GM19240 (cell line): Measurements from ENCODE around the gene GNG7.

Source experiments
- DNase-seq: peaks from one replicate; pipeline ENCODE4 v3.0.0; 2011; ENCODE audit warnings: low spot score; ENCODE audit not compliant: insufficient read length

Gene GNG7

DNA sequence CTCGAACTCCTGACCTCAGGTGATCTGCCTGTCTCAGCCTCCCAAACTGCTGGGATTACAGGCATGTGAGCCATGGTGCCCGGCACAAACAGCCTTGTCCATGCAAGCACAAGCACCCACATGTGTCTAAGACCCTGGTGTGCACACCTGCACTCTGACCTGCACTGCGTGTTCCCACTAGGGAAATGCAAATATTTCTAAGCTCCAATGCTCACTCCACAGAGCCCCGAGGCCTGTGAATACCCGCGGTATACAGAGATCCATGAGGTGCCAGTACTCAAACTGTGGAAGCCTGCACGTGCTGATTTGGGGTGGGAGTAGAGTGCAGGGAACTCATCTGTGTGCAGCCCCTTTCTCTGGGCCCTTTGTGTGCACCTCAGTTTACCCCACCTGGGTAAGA, 211.8 kb downstream of the GNG7 start:
- no peak for DNase-seq

DNA sequence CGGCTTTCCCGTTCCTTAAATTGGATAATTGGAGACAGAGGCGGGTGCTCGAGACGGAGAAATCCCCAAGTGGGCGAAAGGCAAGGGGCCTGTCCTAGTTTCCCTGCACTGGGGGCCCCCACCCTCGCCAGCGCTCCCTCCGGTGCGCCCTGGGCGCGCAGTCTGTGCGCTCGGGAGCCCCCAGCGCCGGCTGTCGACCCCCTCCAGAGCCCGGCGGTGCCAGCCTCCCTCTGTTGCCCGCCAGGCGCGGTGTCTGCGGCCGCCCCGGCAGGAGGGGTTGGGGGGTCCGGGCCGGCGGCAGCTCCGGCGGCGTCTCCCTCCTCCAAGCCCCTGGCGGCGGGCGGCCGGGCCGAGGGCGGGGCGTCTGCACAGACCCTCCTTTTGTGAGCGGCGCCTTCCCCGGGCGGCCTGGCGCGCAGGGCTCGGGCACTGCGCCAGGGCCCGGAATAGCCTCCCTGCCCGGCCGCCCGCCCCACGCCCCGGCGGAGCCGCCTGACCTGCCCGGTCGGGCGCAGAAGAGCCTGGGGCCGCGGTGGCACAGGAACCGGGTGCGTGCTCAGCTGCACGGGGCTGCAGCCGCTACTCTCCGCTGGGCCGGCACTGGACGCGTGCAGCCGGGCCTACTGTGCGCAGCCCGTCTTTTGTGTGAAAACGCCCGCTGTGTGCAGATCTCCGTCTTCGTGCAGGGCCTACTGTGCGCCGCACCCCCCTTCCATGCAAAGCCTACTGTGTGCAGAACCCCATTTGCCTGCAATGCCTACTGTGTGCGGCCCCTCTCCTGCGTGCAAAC, 213.4 kb downstream of the GNG7 start:
- no peak for DNase-seq

DNA sequence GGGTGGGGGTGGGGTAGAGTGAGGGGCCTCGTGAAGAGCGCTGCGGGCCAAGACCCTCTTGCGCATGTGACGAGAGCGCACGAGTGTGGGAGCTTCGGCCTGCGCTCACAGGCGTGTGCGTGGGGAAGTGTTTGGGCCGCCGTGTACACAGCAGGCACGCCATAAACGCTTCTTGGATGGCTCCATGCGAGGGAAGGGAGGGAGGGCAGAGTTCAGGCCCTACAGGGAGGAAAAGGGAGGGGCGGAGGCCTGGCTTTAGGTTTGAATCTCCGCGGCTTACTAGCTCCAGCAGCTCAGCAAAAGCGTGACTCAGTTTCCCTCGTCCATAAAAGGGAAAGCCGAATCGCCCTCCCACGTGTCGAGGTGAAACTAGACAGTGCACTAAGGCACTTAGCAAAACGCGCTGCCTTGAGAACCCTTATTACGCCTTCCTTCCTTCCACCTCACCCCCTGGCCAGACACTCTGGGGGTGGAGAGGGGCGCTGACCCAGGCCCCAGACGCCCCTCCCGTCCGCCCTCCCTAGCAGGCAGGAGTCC, 214.0 kb downstream of the GNG7 start:
- DNase-seq: no peak

DNA sequence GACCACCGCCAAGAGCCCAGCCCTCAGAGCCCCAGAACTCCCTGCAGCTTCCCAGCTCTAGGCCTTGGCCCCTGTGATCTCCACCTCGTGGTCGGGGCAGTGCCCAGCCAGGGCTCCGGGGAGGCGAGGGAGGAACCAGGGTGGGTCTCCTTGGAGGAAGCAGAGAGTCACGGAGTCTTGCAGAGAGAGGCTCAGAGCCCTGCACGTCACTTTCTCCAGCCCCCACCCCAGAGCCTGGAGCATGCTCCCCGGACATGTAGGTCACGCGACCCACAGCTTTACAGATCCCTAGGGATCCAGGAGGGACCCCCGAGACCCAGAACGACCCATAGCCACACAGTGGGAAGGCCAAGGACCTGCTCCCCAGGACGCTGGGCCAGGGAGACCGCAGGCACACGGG, 214.7 kb downstream of the GNG7 start:
- no peak for DNase-seq

DNA sequence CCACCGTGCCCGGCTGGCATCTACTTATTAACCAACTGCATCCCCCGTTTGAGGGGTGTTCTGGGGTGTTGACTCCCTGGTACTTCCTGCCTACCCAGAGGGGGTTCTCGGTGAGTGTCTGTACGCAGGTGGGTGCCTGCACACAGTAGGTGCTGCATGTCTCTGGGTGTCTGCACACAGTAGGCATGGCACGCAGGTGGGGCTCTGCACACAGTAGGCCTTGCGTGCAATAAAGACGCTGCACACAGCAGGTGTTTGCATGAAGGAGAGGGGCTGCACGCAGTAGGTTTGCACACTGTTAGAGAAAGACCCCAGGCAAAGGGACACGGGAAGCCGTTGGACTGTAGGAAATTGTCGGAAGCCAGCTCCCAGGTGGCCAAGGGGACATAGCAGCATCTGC, 215.4 kb downstream of the GNG7 start:
- no peak for DNase-seq

DNA sequence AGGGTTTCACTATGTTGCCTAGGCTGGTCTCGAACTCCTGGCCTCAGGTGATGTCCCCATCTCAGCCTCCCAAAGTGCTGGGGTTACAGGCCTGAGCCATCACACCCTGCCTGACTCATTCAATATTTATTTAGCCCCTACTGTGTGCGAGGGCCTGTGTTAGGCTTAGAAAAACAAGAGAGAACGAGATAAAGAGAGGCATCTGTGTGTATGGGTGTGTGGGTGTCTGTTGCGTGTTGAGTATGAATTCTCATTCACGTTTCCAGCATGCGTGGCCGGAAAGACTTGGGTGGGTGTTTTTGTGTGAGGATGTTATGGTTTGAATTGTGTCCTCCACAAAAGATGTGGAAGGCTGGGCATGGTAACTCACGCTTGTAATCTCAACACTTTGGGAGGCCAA, 217.1 kb downstream of the GNG7 start:
- DNase-seq: no peak

DNA sequence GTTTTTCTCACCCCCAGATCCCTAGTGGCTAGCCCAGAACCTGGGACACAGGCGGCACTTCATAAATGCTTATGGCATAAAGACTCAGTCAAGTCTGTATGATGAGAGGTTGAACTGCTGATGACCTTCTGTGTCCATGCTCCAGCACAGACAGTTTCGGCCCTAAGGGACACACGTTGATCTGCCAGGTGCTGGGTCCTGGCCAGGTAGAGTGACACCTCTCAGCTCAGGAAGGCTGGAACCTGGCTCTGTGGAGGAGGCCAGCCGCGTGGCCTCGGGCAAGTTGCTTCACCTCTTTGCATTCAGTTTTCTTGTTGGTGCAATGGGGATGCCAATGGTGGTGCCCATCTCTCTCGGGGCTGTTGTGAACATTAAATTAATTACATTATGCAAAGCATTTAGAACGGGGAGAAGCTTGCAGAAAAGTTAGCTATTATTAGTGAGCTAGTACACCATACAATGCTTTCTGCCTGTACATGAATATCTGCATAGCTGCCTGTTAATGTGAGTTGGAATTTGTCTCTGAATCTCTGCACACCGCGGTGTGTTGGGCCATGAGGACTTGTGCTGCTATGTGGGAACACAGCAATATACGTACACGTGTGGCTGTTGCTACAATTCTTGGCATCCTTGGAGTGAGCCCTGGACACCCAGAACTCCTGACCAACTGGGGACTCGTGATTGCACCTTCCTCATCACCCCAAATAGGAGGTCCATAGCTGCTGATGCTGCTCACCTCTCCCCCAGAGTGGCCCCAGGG, 218.1 kb downstream of the GNG7 start:
- no peak for DNase-seq

DNA sequence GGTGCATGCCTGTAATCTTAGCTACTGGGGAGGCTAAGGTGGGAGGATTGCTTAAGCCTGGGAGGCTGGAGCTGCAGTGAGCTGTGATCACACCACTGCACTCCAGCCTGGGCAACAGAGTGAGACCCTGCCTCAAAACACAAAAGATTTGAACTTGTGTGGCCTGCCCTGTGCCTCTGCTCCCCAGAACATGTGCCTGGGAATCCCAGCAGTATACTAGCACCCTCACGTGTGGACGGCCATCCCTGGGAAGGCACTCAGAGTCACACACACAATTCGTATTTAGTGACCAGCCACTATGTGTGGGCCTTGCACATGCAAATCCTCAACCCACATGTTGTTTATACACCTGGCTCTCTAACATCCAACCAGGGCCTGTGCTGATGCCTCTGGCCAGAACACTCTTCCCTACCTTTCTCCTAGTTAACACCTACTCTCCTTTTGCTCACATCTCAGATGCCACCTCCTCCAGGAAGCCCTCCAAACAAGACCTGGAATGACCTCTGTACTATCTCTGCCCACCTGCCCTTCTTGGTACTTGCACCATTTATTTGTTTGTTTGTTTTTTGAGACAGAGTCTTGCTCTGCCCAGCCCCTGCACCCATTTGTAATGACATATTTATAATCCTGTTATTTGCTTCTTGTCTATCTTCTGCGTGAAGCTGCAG, 218.9 kb downstream of the GNG7 start:
- no peak for DNase-seq

DNA sequence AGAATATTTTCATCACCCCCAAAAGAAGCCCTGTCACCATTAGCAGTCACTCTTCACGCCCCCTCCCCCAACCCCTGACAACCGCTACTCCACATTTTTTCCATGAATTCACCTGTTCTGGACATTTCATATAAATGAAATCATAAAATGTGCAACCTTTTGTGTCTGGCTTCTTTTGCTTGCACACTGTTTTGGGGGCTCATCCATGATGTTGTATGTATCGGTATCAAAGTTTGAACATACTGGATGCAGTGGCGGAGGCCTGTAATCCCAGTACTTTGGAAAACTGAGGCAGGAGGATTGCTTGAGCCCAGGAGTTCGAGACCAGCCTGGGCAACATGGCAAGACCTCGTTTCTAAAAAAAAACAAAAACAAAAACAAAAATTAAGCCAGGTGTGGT, 219.4 kb downstream of the GNG7 start:
- DNase-seq: no peak

DNA sequence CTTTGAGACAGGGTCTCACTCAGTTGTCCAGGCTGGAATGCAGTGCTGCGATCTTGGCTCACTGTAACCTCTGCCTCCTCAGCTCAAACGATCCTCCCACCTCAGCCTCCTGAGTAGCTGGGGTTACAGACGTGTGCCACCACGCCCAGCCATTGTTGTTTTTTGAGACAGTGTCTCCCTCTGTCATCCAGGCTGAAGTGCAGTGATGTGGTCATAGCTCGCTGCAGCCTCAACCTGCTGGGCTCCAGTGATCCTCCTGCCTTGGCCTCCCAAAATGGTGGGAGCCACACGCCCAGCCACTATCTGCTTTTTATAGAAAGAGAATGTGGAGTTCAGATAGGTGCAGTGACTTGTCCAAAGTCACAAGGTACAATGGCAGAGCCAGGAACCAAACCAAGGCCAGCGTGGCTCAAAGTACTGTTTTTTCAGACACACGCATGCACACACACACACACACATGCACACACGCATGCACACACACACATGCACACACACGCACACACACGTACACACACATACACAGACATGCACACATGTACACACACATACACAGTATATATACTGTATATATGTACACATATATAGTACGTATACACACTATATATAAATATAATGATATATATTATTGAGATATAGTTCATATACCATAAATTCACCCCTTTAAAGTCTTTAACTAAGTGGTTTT, 220.0 kb downstream of the GNG7 start:
- DNase-seq: no peak

DNA sequence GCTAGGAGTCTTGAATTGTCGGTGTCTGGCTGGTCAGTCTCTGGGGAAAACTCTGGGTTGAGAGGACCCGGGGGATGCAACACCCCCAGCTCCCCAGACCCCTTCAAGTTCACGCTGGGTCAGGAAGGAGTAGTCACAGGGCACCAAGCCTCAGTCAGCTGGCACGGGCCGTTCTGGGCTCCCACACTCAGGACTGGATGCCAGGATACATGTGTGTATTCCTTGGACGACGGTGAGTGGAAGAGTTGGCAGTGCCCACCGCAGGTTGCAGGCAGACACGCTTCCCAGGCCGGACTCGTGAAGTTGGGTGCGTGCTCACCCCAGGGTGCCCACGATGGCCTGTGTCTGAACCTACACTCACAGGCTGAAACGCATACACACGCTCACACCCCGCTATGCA, 221.0 kb downstream of the GNG7 start:
- no peak for DNase-seq

DNA sequence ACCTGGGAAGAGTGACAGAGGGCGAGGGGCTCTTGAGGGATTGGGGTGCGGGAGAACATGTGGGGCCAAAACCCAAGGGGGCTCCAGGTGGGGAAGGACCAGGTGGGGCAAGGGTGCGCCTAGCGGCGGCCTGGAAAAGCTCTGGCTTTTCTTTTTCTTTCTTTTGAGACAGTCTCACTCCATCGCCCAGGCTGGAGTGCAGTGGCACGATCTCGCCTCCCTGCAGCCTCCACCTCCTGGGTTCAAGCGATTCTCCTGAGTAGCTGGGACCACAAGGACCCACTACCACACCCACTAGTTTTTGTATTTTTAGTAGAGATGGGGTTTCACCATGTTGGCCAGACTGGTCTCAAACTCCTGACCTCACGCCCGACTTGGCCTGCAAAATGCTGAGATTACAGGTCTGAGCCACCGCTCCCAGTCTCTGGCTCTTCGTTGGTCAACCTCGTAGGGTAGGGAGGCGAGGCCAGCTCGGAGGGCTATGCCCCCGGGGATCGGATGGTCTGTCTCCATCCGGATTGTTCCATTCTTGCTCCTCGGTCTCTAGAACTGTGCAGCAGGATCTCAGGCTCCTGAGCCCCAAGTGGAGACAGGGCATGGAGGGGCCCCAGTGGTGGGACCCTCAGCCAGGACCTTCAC, 222.8 kb downstream of the GNG7 start:
- no peak for DNase-seq

DNA sequence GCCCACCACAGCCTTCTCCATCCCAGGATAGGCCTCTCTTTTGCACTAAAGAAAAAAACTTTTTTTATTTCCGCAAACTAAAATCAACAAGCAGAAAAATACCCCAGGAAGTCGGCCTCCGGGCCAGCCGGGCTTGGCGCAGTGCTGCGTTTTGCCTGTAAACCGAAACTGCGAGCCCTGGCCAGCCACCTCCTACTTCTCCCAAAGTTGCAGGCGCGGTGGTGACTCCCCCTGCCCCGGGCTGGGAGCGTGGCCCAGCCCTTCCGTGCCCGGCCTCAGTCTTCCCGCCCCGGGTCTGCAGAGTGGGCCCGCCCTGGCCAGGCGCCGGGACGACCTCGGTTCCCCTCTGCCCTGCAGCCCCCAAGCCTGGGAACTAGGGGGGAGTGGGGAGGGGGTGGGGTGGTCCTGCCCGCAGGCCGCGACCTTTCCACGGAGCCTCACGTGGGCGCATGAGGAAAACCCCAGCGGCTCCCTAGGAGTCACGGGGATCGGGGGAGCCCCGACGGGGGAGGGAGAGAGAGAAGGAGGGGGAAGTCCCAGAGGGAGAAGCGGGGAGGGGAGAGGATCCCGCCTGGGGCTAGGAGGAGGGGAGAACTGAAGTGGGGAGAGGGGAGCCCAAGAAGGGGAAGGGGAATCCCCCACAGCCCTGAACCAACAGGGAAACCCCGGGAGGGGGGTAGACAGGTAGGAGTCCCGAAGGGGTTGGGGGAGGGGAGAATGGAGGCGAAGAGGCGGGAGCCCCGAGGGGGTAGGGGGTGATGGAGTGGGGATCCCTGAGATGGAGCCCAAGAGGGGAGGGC, 223.5 kb downstream of the GNG7 start:
- DNase-seq: no peak

DNA sequence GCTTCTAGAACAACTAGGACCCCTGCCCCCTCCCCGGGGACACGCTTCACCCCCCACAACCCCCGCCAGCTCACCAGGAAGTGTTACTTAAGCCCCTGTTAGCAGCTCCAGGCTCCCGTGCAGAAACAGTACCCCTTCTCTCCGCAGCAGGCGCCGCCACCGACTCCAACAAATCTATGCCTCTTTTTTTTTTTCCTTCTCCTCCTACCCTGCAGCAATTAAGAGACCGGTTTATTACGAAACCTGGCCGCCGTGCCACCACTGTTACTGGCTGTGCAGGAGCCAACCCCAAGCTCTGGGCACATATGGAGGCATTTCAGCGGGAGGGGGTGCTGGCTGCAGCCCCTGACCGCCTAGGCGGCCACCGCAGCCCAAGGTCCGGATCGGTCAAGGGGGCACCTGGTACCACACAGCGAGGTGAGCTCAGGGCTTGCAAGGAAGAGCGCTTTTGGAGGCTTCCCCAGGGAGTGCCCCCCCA, 224.2 kb downstream of the GNG7 start:
- DNase-seq: no peak

DNA sequence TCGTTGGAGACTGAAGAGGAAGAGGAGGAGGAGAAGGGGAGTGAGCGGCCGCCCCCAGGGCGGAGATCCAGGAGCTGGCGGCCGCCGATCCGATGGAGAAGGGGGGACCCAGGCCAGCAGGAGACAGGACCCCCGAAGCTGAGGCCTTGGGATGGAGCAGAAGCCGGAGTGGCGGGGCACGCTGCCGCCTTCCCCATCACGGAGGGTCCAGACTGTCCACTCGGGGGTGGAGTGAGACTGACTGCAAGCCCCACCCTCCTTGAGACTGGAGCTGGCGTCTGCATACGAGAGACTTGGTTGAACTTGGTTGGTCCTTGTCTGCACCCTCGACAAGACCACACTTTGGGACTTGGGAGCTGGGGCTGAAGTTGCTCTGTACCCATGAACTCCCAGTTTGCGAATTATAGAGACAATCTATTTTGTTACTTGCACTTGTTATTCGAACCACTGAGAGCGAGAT, 224.7 kb downstream of the GNG7 start:
- no peak for DNase-seq

DNA sequence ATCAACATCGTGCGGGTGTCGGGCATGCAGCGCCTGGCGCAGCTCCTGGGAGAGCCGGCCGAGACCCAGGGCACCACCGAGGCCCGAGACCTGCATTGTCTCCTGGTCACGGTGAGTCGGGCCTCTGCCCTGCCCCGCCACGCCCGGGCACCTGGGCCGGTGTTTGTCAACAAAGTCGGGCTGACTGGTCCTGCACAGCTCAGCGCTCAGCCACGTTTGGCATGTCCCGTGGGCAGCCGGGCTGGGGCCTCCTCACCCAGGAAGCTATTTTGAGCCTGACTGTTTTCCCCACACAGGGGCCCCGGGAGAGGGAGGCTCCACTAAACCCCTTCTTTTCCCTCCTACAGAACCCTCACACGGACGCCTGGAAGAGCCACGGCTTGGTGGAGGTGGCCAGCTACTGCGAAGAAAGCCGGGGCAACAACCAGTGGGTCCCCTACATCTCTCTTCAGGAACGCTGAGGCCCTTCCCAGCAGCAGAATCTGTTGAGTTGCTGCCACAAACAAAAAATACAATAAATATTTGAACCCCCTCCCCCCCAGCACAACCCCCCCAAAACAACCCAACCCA, 225.3 kb downstream of the GNG7 start:
- DNase-seq: no peak

DNA sequence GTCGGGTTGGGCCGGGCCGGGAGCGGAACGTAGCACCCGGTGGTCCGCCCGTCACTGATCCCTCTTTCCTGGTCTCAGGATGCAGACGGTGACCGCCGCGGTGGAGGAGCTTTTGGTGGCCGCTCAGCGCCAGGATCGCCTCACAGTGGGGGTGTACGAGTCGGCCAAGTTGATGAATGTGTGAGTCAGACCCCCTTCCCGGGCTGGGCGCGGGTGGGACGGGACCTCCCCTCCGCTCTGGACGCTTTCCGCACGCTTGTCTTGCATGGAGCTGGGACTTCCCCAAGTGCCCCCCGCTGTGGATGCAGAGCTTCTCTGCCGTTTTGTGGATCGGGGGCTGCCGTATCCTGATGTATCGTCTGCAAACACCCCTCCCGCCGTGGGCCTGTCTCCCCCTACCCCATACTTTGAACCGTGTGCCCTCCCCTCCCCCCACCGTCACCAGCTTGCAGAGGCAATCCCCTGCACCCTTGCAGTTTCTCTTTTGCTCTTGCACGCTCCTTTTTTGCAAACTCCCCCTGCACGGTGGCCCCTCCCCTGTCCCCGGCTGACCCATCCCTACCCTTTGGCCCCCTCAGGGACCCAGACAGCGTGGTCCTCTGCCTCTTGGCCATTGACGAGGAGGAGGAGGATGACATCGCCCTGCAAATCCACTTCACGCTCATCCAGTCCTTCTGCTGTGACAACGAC, 225.9 kb downstream of the GNG7 start:
- DNase-seq: no peak

DNA sequence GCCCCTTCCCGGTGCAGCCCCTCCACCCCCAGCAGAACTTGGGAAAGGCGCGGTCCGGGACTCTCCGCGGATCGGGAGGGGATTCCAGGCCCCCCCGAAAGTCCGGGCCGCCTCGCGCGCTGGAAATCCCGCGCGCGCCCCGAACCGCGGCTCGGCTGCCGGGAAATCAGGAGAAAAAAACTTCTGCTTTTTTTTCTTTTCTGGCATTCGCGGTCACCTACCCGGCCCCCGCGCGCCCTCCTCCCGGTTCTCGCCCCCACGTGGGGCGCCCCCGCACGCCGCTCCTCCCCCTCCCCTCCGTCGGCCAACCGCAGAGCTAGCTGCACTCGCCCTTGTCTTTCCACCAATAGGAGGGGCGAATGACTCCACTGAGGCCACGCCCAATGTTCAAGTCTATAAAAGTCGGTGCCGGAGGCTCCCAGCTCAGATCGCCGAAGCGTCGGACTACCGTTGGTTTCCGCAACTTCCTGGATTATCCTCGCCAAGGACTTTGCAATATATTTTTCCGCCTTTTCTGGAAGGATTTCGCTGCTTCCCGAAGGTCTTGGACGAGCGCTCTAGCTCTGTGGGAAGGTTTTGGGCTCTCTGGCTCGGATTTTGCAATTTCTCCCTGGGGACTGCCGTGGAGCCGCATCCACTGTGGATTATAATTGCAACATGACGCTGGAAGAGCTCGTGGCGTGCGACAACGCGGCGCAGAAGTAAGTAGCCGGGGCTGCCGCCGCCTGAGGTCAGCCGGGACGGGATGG, 226.6 kb downstream of the GNG7 start, which contains the start of gene GADD45B:
Gene GADD45B (plus strand): TSS at position 426 of the 749 bp plus-strand sequence. CDS start 232 bp downstream, at position 658.
- peak; percentile 91 for DNase-seq
